Upper lobe of right lung (tissue), 1 donor: ENCODE results near the gene SHC1. TPM values are rescaled to one million over a fixed set of nuclear protein-coding genes. Genes with fewer than 3 reads are reported as not detected.

ENCODE experiments used
- ATAC-seq: fragments of 200-7000 bp; cut with Tn5 transposase; one replicate; pipeline ENCODE4 v1.9.1; 2020; ENCODE audit warnings: mild to moderate bottlenecking, moderate library complexity
- DNase-seq: peaks from one replicate; pipeline ENCODE4 v3.0.0-alpha.2; 2020
- H3K27ac ChIP-seq: fragments of 200-600 bp; one replicate; pipeline ENCODE4 v1.8.0; 2022
- H3K27me3 ChIP-seq: fragments of 200-600 bp; one replicate; pipeline ENCODE4 v1.8.0; 2022; ENCODE audit warnings: mild to moderate bottlenecking
- H3K36me3 ChIP-seq: fragments of 200-600 bp; one replicate; pipeline ENCODE4 v1.8.0; 2022
- H3K4me1 ChIP-seq: fragments of 200-600 bp; one replicate; pipeline ENCODE4 v1.8.0; 2022
- H3K4me3 ChIP-seq: fragments of 200-600 bp; one replicate; pipeline ENCODE4 v1.8.0; 2022; ENCODE audit warnings: mild to moderate bottlenecking
- H3K9me3 ChIP-seq: fragments of 200-600 bp; one replicate; pipeline ENCODE4 v1.8.0; 2022
- CTCF ChIP-seq: fragments of 200-600 bp; IDR thresholded peaks from one replicate; pipeline ENCODE4 v1.8.0; 2022; ENCODE audit warnings: antibody characterized with exemption
- intact Hi-C: fragments of 100-400 bp; cut with DNase I; formaldehyde crosslinking; loops from one replicate; pipeline ENCODE4 v1.11.0; 2022
- total RNA-seq: library from RNA; stranded (reverse); fragmentation: NEBNext Ultra II Directional; extraction: Animal tissue kit (Norgen Biotek cat#: 25700); gene quantifications from one replicate; pipeline ENCODE4 v1.2.1, GENCODE V29; 2021
- donor health status: DM: no; HTN: yes; CAD: no; lungs with severe emphysema.

The SHC1 gene
- total RNA-seq, 1 donor from 2014 or later, result 120 TPM

GRCh38 chr1:154960446-154961136 is 10.0 kb downstream of the SHC1 start:
- H3K9me3 ChIP-seq, result no peaks in the 10 kb centered on the region
- ATAC-seq (no peak), DNase-seq (no peak)
- H3K27ac ChIP-seq, result peak overlapping the region; percentile 98
- peaks cover 29% of the 10 kb centered on the region for H3K4me1 ChIP-seq
- H3K27me3 ChIP-seq, result no peaks in the 10 kb centered on the region
- peaks cover 35% of the 10 kb centered on the region for H3K36me3 ChIP-seq
- H3K4me3 ChIP-seq, result peak overlapping the region; percentile 90
- no peak for TF ChIP-seq CTCF
- intact Hi-C loops, result no loop called here

- Histone ChIP-seq H3K27ac (no peak overlapping the region), H3K36me3 (peaks cover 23% of the 10 kb centered on the region), H3K27me3 (no peaks in the 10 kb centered on the region), H3K4me1 (peaks cover 40% of the 10 kb centered on the region), H3K9me3 (no peaks in the 10 kb centered on the region), H3K4me3 (no peak overlapping the region)
- ATAC-seq (no peak), DNase-seq (no peak)
- TF ChIP-seq CTCF, result no peak
- intact Hi-C loops, result no loop called here
Observed at GRCh38 chr1:154959426-154959780, 11.1 kb downstream of the SHC1 start.

GRCh38 chr1:154958681-154959425 is 11.7 kb downstream of the SHC1 start:
- Histone ChIP-seq H3K9me3 (no peaks in the 10 kb centered on the region), H3K27me3 (no peaks in the 10 kb centered on the region), H3K4me1 (peaks cover 45% of the 10 kb centered on the region), H3K36me3 (peaks cover 20% of the 10 kb centered on the region), H3K27ac (no peak overlapping the region), H3K4me3 (no peak overlapping the region)
- ATAC-seq, result no peak
- TF ChIP-seq CTCF, result no peak
- DNase-seq, result peak; percentile 61
- intact Hi-C loops, result no loop called here

GRCh38 chr1:154958036-154958435 is 12.5 kb downstream of the SHC1 start:
- H3K27me3 ChIP-seq, result no peaks in the 10 kb centered on the region
- no peak overlapping the region for H3K4me3 ChIP-seq
- no peak for TF ChIP-seq CTCF
- peaks cover 53% of the 10 kb centered on the region for H3K4me1 ChIP-seq
- peaks cover 13% of the 10 kb centered on the region for H3K36me3 ChIP-seq
- H3K27ac ChIP-seq, result no peak overlapping the region
- DNase-seq (no peak), ATAC-seq (no peak)
- H3K9me3 ChIP-seq, result no peaks in the 10 kb centered on the region
- intact Hi-C loops, result no loop called here

- no peak overlapping the region for H3K4me3 ChIP-seq
- no peak for TF ChIP-seq CTCF
Observed at GRCh38 chr1:154957091-154957657, 13.4 kb downstream of the SHC1 start.

More at GRCh38 chr1:154957091-154957657, 13.4 kb downstream of the SHC1 start:
- DNase-seq (no peak), ATAC-seq (no peak)
- Histone ChIP-seq H3K4me1 (peaks cover 51% of the 10 kb centered on the region), H3K27ac (no peak overlapping the region), H3K9me3 (no peaks in the 10 kb centered on the region), H3K27me3 (no peaks in the 10 kb centered on the region), H3K36me3 (peaks cover 13% of the 10 kb centered on the region)
- intact Hi-C loops, result no loop called here
